Right forelimb (tissue), 1 donor: ENCODE data around the gene ZBTB47.
A peak's percentile ranks its signal among the peaks of the same experiment; 100 is the strongest.

ENCODE experiments used
- DNase-seq: peaks from one replicate; pipeline ENCODE4 v3.0.0-alpha.2; 2018

The ZBTB47 gene

GRCh38 chr3:42701371-42702065 lies 48.0 kb downstream of the ZBTB47 start:
- DNase-seq = peak; percentile 76

GRCh38 chr3:42702066-42702951 lies 48.8 kb downstream of the ZBTB47 start, which contains the start of gene HHATL:
HHATL (minus strand) TSS chr3:42702798; CDS start chr3:42700826, 1,972 bp downstream.
- no peak for DNase-seq

- no peak for DNase-seq
Measured at GRCh38 chr3:42702982-42703694, 49.6 kb downstream of the ZBTB47 start.

GRCh38 chr3:42703695-42704025 lies 50.2 kb downstream of the ZBTB47 start:
- DNase-seq = no peak

- no peak for DNase-seq
Measured at GRCh38 chr3:42704136-42704841, 50.8 kb downstream of the ZBTB47 start.

GRCh38 chr3:42705058-42705767 lies 51.7 kb downstream of the ZBTB47 start:
- DNase-seq = no peak

- DNase-seq = no peak
Measured at GRCh38 chr3:42705962-42706585, 52.6 kb downstream of the ZBTB47 start.

- DNase-seq = no peak
Measured at GRCh38 chr3:42706721-42707619, 53.5 kb downstream of the ZBTB47 start.

- no peak for DNase-seq
Measured at GRCh38 chr3:42707620-42708355, 54.3 kb downstream of the ZBTB47 start.

- no peak for DNase-seq
Measured at GRCh38 chr3:42708611-42709151, 55.2 kb downstream of the ZBTB47 start.

- no peak for DNase-seq
Measured at GRCh38 chr3:42709621-42710020, 56.1 kb downstream of the ZBTB47 start.

GRCh38 chr3:42710323-42711021 lies 57.0 kb downstream of the ZBTB47 start:
- peak; percentile 13 for DNase-seq

GRCh38 chr3:42711491-42712343 lies 58.2 kb downstream of the ZBTB47 start:
- DNase-seq = peak; percentile 24

GRCh38 chr3:42712344-42712648 lies 58.8 kb downstream of the ZBTB47 start:
- no peak for DNase-seq

GRCh38 chr3:42712688-42713372 lies 59.3 kb downstream of the ZBTB47 start:
- peak; percentile 15 for DNase-seq

GRCh38 chr3:42713747-42714146 lies 60.2 kb downstream of the ZBTB47 start:
- no peak for DNase-seq

- no peak for DNase-seq
Measured at GRCh38 chr3:42714171-42714852, 60.8 kb downstream of the ZBTB47 start.
